GM23338 (cell line): Measurements from ENCODE around the gene CCDC127. TPM values are rescaled to one million over a fixed set of nuclear protein-coding genes. Genes with fewer than 3 reads are reported as not detected.

ENCODE experiments used
- ATAC-seq: fragments of 200-7000 bp; cut with Tn5 transposase; 3 replicates; pipeline ENCODE4 v1.9.1; 2020
- DNase-seq: peaks from one replicate; pipeline ENCODE4 v3.0.0-alpha.2; 2015; ENCODE audit warnings: low spot score
- H2AFZ ChIP-seq: fragments of 200-600 bp; sonication (generic); 2 replicates; pipeline ENCODE4 v1.8.0; 2016; ENCODE audit warnings: antibody characterized with exemption, mild to moderate bottlenecking, moderate library complexity
- H3F3A ChIP-seq: fragments of 200-600 bp; sonication (generic); replicated peaks from 2 replicates; pipeline ENCODE4 v1.8.0; 2017; ENCODE audit warnings: antibody characterized with exemption, mixed run types, low read depth
- H3K27ac ChIP-seq: fragments of 200-600 bp; sonication (generic); 2 replicates; pipeline ENCODE4 v1.6.1; 2016; ENCODE audit warnings: low read depth
- H3K27me3 ChIP-seq: fragments of 200-600 bp; sonication (generic); 2 replicates; pipeline ENCODE4 v1.8.0; 2016; ENCODE audit warnings: mild to moderate bottlenecking, mixed run types, moderate library complexity; ENCODE audit not compliant: insufficient read depth
- H3K36me3 ChIP-seq: fragments of 200-600 bp; sonication (generic); 2 replicates; pipeline ENCODE4 v1.8.0; 2016; ENCODE audit warnings: mild to moderate bottlenecking; ENCODE audit not compliant: insufficient read depth
- H3K4me1 ChIP-seq: fragments of 200-600 bp; sonication (generic); 2 replicates; pipeline ENCODE4 v1.8.0; 2016; ENCODE audit warnings: mild to moderate bottlenecking, moderate library complexity; ENCODE audit not compliant: insufficient read depth
- H3K4me2 ChIP-seq: fragments of 200-600 bp; sonication (generic); 2 replicates; pipeline ENCODE4 v1.7.1; 2017; ENCODE audit warnings: mixed run types
- H3K4me3 ChIP-seq: fragments of 200-600 bp; sonication (generic); 2 replicates; pipeline ENCODE4 v1.6.1; 2016; ENCODE audit warnings: mixed run types
- H3K79me2 ChIP-seq: fragments of 200-600 bp; sonication (generic); replicated peaks from 2 replicates; pipeline ENCODE4 v1.8.0; 2017; ENCODE audit warnings: mild to moderate bottlenecking; ENCODE audit not compliant: insufficient read depth
- H3K9me2 ChIP-seq: fragments of 200-600 bp; sonication (generic); 2 replicates; pipeline ENCODE4 v1.8.0; 2017; ENCODE audit not compliant: insufficient read depth
- H4K20me1 ChIP-seq: fragments of 200-600 bp; sonication (generic); replicated peaks from 2 replicates; pipeline ENCODE4 v1.8.0; 2017; ENCODE audit warnings: mild to moderate bottlenecking; ENCODE audit not compliant: insufficient read depth
- H3K27ac Mint-ChIP-seq: 2 replicates; pipeline ENCODE4 v1.8.0; 2020; ENCODE audit warnings: inconsistent platforms, mild to moderate bottlenecking, moderate library complexity, mixed read lengths
- H3K27me3 Mint-ChIP-seq: 3 replicates; pipeline ENCODE4 v1.8.0; 2022; ENCODE audit warnings: low read depth, mild to moderate bottlenecking, moderate library complexity, mixed read lengths, inconsistent platforms; ENCODE audit not compliant: insufficient read depth, poor library complexity
- H3K36me3 Mint-ChIP-seq: 3 replicates; pipeline ENCODE4 v1.8.0; 2021; ENCODE audit warnings: low read depth, mild to moderate bottlenecking, inconsistent platforms, moderate library complexity, mixed read lengths
- H3K4me1 Mint-ChIP-seq: 3 replicates; pipeline ENCODE4 v1.8.0; 2020; ENCODE audit warnings: mild to moderate bottlenecking, inconsistent platforms, mixed read lengths
- H3K4me3 Mint-ChIP-seq: 3 replicates; pipeline ENCODE4 v1.8.0; 2021; ENCODE audit warnings: moderate library complexity, mild to moderate bottlenecking, inconsistent platforms, mixed read lengths
- H3K9me3 Mint-ChIP-seq: 3 replicates; pipeline ENCODE4 v1.8.0; 2020; ENCODE audit warnings: moderate library complexity, mild to moderate bottlenecking, inconsistent platforms, mixed read lengths
- CREB1 ChIP-seq: fragments of 250-450 bp; sonication (Bioruptor Pico); IDR thresholded peaks from 2 replicates; pipeline ENCODE4 v1.5.0; 2020; ENCODE audit warnings: low read depth, mild to moderate bottlenecking, moderate library complexity
- EZH2 ChIP-seq: fragments of 200-600 bp; sonication (generic); IDR thresholded peaks from one replicate; pipeline ENCODE4 v1.8.0; 2017; ENCODE audit warnings: antibody characterized with exemption, mild to moderate bottlenecking, low read depth; ENCODE audit not compliant: unreplicated experiment
- EZH2phosphoT487 ChIP-seq: fragments of 200-600 bp; sonication (generic); IDR thresholded peaks from one replicate; pipeline ENCODE4 v1.8.1; 2018; ENCODE audit warnings: antibody characterized with exemption; ENCODE audit not compliant: unreplicated experiment
- JUNB ChIP-seq: IDR thresholded peaks from one replicate; pipeline ENCODE4 v1.6.1; 2016; ENCODE audit warnings: antibody characterized with exemption; ENCODE audit not compliant: unreplicated experiment
- NANOG ChIP-seq: IDR thresholded peaks from 2 replicates; pipeline ENCODE4 v1.6.1; 2016; ENCODE audit warnings: antibody characterized with exemption, borderline replicate concordance
- STAT1 ChIP-seq: IDR thresholded peaks from one replicate; pipeline ENCODE4 v1.6.1; 2016; ENCODE audit warnings: antibody characterized with exemption; ENCODE audit not compliant: unreplicated experiment
- ZNF114 ChIP-seq: fragments of 250-450 bp; sonication (Bioruptor Pico); IDR thresholded peaks from 2 replicates; pipeline ENCODE4 v1.5.0; 2020; ENCODE audit warnings: mild to moderate bottlenecking, moderate library complexity
- ZNF331 ChIP-seq: fragments of 250-450 bp; sonication (Bioruptor Pico); IDR thresholded peaks from 2 replicates; pipeline ENCODE4 v1.5.0; 2020; ENCODE audit warnings: low read depth, mild to moderate bottlenecking, moderate library complexity
- polyA plus RNA-seq: library from polyadenylated mRNA; unstranded; fragments of >200 nt; fragmentation: Nextera tagmentation; extraction: Ambion mirVana; gene quantifications from 2 replicates; pipeline ENCODE4 v1.2.1, GENCODE V29; 2016
- total RNA-seq: library from RNA; depleted of rRNA; stranded (reverse); fragments of >200 nt; shearing (Covaris generic); gene quantifications from 2 replicates; pipeline ENCODE4 v1.2.3, GENCODE V29; 2014
- TF ChIP-seq, protein P1 (sequence below): IDR thresholded peaks from 2 replicates; pipeline ENCODE4 v1.6.1; 2016; ENCODE audit warnings: antibody characterized with exemption
- TF ChIP-seq, protein P2 (sequence below): IDR thresholded peaks from one replicate; pipeline ENCODE4 v1.6.1; 2018; ENCODE audit warnings: antibody characterized with exemption; ENCODE audit not compliant: unreplicated experiment

CCDC127 gene
- total and polyA plus RNA-seq, 2 experiments from 2014 or later, result 6.0 to 7.2 TPM

DNA sequence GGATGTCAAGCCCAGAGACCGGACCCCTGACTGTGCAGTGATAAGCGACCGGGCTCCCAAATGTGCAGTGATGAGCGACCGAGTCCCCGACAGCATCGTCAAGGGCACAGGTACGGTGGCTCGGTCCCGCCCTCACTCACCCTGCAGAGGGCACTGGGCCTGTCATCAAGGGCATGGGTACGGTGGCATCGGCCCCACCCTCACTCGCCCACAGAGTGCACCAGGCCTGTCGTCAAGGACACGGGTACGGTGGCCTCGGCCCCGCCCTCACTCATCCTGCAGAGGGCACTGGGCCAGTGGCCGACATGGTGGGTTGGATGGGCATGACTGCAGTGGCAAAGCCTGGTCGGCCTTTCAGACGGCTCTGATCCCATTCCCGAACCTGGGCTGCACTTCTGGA lies 36.4 kb downstream of the CCDC127 start (continued):
- no peak for TF ChIP-seq ZNF331
- TF ChIP-seq, protein P1, sequence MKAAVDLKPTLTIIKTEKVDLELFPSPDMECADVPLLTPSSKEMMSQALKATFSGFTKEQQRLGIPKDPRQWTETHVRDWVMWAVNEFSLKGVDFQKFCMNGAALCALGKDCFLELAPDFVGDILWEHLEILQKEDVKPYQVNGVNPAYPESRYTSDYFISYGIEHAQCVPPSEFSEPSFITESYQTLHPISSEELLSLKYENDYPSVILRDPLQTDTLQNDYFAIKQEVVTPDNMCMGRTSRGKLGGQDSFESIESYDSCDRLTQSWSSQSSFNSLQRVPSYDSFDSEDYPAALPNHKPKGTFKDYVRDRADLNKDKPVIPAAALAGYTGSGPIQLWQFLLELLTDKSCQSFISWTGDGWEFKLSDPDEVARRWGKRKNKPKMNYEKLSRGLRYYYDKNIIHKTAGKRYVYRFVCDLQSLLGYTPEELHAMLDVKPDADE, result no peak

GRCh38 chr5:181160-181559 lies 36.8 kb downstream of the CCDC127 start:
- H3K4me1 Mint-ChIP-seq, result peaks cover 12% of the 10 kb centered on the region
- no peak overlapping the region for H3K4me3 ChIP-seq
- H3K9me2 ChIP-seq, result no peaks in the 10 kb centered on the region
- no peaks in the 10 kb centered on the region for H3K4me1 ChIP-seq
- no peak overlapping the region for H3K4me3 Mint-ChIP-seq
- no peaks in the 10 kb centered on the region for H3K27me3 ChIP-seq
- H3K79me2 ChIP-seq, result no peaks in the 10 kb centered on the region
- DNase-seq (no peak), ATAC-seq (no peak)
- H3K36me3 Mint-ChIP-seq, result peaks cover 33% of the 10 kb centered on the region
- no peak overlapping the region for H2AFZ ChIP-seq
- H3K36me3 ChIP-seq, result peaks cover 3% of the 10 kb centered on the region; the same call in 1 of the 2 replicates
- H3K4me2 ChIP-seq, result no peak overlapping the region
- H3K9me3 Mint-ChIP-seq, result no peaks in the 10 kb centered on the region; the same call in 2 of the 3 replicates
- H4K20me1 ChIP-seq, result no peaks in the 10 kb centered on the region; the same call in 1 of the 2 replicates
- H3K27ac Mint-ChIP-seq, result no peak overlapping the region
- no peaks in the 10 kb centered on the region for H3F3A ChIP-seq
- no peak overlapping the region for H3K27ac ChIP-seq
- TF ChIP-seq ZNF114 (CRISPR knock-in tag), result no peak
- TF ChIP-seq ZNF331, result no peak
- no peak for TF ChIP-seq NANOG
- no peak for TF ChIP-seq STAT1
- no peak for TF ChIP-seq JUNB
- no peak for TF ChIP-seq CREB1 (CRISPR knock-in tag)
- TF ChIP-seq EZH2phosphoT487, result no peak
- no peak for TF ChIP-seq EZH2
- H3K27me3 Mint-ChIP-seq, result peaks cover 2% of the 10 kb centered on the region

DNA sequence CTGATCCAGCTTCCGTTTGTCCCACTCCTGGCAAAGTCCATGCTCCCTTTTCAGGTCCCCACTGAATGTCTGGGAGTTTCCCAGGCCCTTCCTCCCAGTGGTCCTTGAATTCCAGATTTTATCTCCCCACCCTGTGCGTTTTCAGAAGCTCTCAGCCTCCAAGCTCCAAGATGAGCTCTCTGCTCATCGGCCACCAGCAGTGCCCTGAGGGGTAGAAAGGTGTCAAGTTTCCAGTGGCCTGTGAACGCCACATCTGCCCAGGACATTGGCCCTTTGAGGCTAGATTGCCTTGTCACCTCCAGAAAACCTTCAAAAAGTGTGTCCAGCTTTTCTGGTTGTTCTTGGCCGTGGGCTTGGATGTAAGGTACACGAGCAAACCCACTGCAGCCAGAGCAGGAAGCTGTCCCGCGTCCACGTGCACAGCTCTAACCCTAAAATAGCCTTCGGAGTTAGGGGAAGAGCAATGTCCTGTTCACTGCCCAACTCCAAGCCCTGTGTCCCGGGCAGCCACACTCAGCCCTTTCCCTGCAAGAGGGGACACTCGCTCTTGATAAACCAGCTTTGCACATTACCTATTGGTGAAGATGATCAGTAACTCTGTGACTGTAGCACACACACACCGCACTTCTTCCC lies 37.6 kb downstream of the CCDC127 start:
- H3K27me3 ChIP-seq, result no peaks in the 10 kb centered on the region
- TF ChIP-seq JUNB, result no peak
- TF ChIP-seq, protein P2, sequence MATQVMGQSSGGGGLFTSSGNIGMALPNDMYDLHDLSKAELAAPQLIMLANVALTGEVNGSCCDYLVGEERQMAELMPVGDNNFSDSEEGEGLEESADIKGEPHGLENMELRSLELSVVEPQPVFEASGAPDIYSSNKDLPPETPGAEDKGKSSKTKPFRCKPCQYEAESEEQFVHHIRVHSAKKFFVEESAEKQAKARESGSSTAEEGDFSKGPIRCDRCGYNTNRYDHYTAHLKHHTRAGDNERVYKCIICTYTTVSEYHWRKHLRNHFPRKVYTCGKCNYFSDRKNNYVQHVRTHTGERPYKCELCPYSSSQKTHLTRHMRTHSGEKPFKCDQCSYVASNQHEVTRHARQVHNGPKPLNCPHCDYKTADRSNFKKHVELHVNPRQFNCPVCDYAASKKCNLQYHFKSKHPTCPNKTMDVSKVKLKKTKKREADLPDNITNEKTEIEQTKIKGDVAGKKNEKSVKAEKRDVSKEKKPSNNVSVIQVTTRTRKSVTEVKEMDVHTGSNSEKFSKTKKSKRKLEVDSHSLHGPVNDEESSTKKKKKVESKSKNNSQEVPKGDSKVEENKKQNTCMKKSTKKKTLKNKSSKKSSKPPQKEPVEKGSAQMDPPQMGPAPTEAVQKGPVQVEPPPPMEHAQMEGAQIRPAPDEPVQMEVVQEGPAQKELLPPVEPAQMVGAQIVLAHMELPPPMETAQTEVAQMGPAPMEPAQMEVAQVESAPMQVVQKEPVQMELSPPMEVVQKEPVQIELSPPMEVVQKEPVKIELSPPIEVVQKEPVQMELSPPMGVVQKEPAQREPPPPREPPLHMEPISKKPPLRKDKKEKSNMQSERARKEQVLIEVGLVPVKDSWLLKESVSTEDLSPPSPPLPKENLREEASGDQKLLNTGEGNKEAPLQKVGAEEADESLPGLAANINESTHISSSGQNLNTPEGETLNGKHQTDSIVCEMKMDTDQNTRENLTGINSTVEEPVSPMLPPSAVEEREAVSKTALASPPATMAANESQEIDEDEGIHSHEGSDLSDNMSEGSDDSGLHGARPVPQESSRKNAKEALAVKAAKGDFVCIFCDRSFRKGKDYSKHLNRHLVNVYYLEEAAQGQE, result no peak
- TF ChIP-seq ZNF331, result no peak
- TF ChIP-seq STAT1, result no peak
- no peak for TF ChIP-seq EZH2
- H3K4me1 Mint-ChIP-seq, result peaks cover 12% of the 10 kb centered on the region
- ATAC-seq, result peak; percentile 64
- H3K9me3 Mint-ChIP-seq, result no peaks in the 10 kb centered on the region; the same call in 2 of the 3 replicates
- no peak for DNase-seq
- no peaks in the 10 kb centered on the region for H3K9me2 ChIP-seq
- H3K4me2 ChIP-seq, result no peak overlapping the region
- H2AFZ ChIP-seq, result no peak overlapping the region
- H3K36me3 ChIP-seq, result peaks cover 3% of the 10 kb centered on the region; the same call in 1 of the 2 replicates
- H3K27me3 Mint-ChIP-seq, result no peaks in the 10 kb centered on the region
- no peaks in the 10 kb centered on the region for H3K79me2 ChIP-seq
- H3K36me3 Mint-ChIP-seq, result peaks cover 33% of the 10 kb centered on the region
- no peaks in the 10 kb centered on the region; the same call in 1 of the 2 replicates for H4K20me1 ChIP-seq
- H3F3A ChIP-seq, result no peaks in the 10 kb centered on the region
- H3K4me3 ChIP-seq, result no peak overlapping the region
- no peak overlapping the region for H3K27ac ChIP-seq
- H3K27ac Mint-ChIP-seq, result no peak overlapping the region
- no peak overlapping the region for H3K4me3 Mint-ChIP-seq
- no peaks in the 10 kb centered on the region for H3K4me1 ChIP-seq
